GM12892 (cell line): Measurements from ENCODE around the gene DDOST.

ENCODE experiments used
- POLR2A ChIP-seq: IDR thresholded peaks from 2 replicates; pipeline ENCODE4 v1.6.1; 2011; ENCODE audit warnings: low read depth, low read length, control low read depth
- POLR2AphosphoS5 ChIP-seq: IDR thresholded peaks from 2 replicates; pipeline ENCODE4 v1.6.1; 2011; ENCODE audit warnings: low read depth, low read length, control low read depth
- TAF1 ChIP-seq: IDR thresholded peaks from 2 replicates; pipeline ENCODE4 v1.6.1; 2011; ENCODE audit warnings: low read depth, mild to moderate bottlenecking, control low read depth, low read length, borderline replicate concordance

- TF ChIP-seq POLR2AphosphoS5 (no peak), POLR2A (no peak), TAF1 (no peak)
These were observed 21.5 kb upstream of the DDOST start for GRCh38 chr1:20682571-20683236.
